Measurements from ENCODE around the gene NUCKS1. TPM values are rescaled to one million over a fixed set of nuclear protein-coding genes. Genes with fewer than 3 reads are reported as not detected.

NUCKS1 gene
- total RNA-seq, 1 experiment from 2014 or later: 319 TPM

- POLR2A ChIA-PET (ENCODE audit: unreplicated experiment): no interaction called here
- intact Hi-C loops (cut with micrococcal nuclease; ENCODE audit: unreplicated experiment): no loop called here
- Histone ChIP-seq H2AFZ (no peak overlapping the region), H3K4me1 (replicated peaks; ENCODE audit: insufficient read depth) (peaks cover 18% of the 10 kb centered on the region), H3K36me3 (ENCODE audit: low read depth) (no peaks in the 10 kb centered on the region), H3K79me2 (ENCODE audit: low read depth) (no peaks in the 10 kb centered on the region), H3K4me2 (no peak overlapping the region), H3K9me3 (ENCODE audit: insufficient read depth, low read depth) (no peaks in the 10 kb centered on the region), H4K20me1 (ENCODE audit: insufficient read depth) (no peaks in the 10 kb centered on the region), H3K4me3 (no peak overlapping the region), H3K9me2 (ENCODE audit: insufficient read depth) (no peaks in the 10 kb centered on the region), H3K27me3 (ENCODE audit: insufficient read depth, low read depth) (no peaks in the 10 kb centered on the region), H3K27ac (no peak overlapping the region), H3F3A (ENCODE audit: insufficient read depth, low read depth) (peaks cover 20% of the 10 kb centered on the region; the same call in 1 of the 2 replicates)
- TF ChIP-seq EZH2 (IDR thresholded peaks at IDR 0.05; ENCODE audit: low read depth) (no peak), CTCF (conservative IDR thresholded peaks at IDR 0.05) (no peak)
- BruUV-seq (replicated peaks): no TSS peak
- no peak for DNase-seq
- CTCF ChIA-PET: no interaction called here
These were observed 57.6 kb downstream of the NUCKS1 start for GRCh38 chr1:205692423-205692822.

- Histone ChIP-seq H3K4me1 (replicated peaks; ENCODE audit: insufficient read depth) (peaks cover 23% of the 10 kb centered on the region), H3K27me3 (ENCODE audit: insufficient read depth, low read depth) (no peaks in the 10 kb centered on the region), H3F3A (ENCODE audit: insufficient read depth, low read depth) (peaks cover 23% of the 10 kb centered on the region; the same call in 1 of the 2 replicates), H3K9me3 (ENCODE audit: insufficient read depth, low read depth) (no peaks in the 10 kb centered on the region), H3K27ac (peak overlapping the region; percentile 45; the same call in 1 of the 2 replicates), H3K4me2 (peak overlapping the region; percentile 25; the same call in 1 of the 2 replicates), H3K4me3 (no peak overlapping the region), H2AFZ (no peak overlapping the region), H4K20me1 (ENCODE audit: insufficient read depth) (no peaks in the 10 kb centered on the region), H3K36me3 (ENCODE audit: low read depth) (no peaks in the 10 kb centered on the region), H3K79me2 (ENCODE audit: low read depth) (no peaks in the 10 kb centered on the region), H3K9me2 (ENCODE audit: insufficient read depth) (no peaks in the 10 kb centered on the region)
- DNase-seq: peak in 1 of 2 experiments; percentile 71
- POLR2A ChIA-PET (ENCODE audit: unreplicated experiment): no interaction called here
- CTCF ChIA-PET: no interaction called here
- no peak for TF ChIP-seq CTCF (conservative IDR thresholded peaks at IDR 0.05)
- TF ChIP-seq EZH2 (IDR thresholded peaks at IDR 0.05; ENCODE audit: low read depth): no peak
- intact Hi-C loops (cut with micrococcal nuclease; ENCODE audit: unreplicated experiment): no loop called here
- BruUV-seq (replicated peaks): no TSS peak
These were observed 59.7 kb downstream of the NUCKS1 start for GRCh38 chr1:205690122-205690756.

- Histone ChIP-seq H3K27ac (peak overlapping the region; percentile 45; the same call in 1 of the 2 replicates), H3K36me3 (ENCODE audit: low read depth) (no peaks in the 10 kb centered on the region), H3K4me3 (no peak overlapping the region), H3K4me1 (replicated peaks; ENCODE audit: insufficient read depth) (peaks cover 23% of the 10 kb centered on the region), H3K9me2 (ENCODE audit: insufficient read depth) (no peaks in the 10 kb centered on the region), H3K9me3 (ENCODE audit: insufficient read depth, low read depth) (no peaks in the 10 kb centered on the region), H3F3A (ENCODE audit: insufficient read depth, low read depth) (peaks cover 23% of the 10 kb centered on the region; the same call in 1 of the 2 replicates), H4K20me1 (ENCODE audit: insufficient read depth) (no peaks in the 10 kb centered on the region), H3K79me2 (ENCODE audit: low read depth) (no peaks in the 10 kb centered on the region), H3K4me2 (no peak overlapping the region), H3K27me3 (ENCODE audit: insufficient read depth, low read depth) (no peaks in the 10 kb centered on the region), H2AFZ (no peak overlapping the region)
- TF ChIP-seq CTCF (conservative IDR thresholded peaks at IDR 0.05) (no peak), EZH2 (IDR thresholded peaks at IDR 0.05; ENCODE audit: low read depth) (no peak)
- BruUV-seq (replicated peaks): no TSS peak
- ChIA-PET POLR2A (ENCODE audit: unreplicated experiment) (no interaction called here), CTCF (no interaction called here)
- intact Hi-C loops (cut with micrococcal nuclease; ENCODE audit: unreplicated experiment): no loop called here
- DNase-seq: no peak
These were observed 60.5 kb downstream of the NUCKS1 start for GRCh38 chr1:205689479-205689878.

Measured in PC-9 (cell line).